ENCODE results near the gene GPC6.

DNA sequence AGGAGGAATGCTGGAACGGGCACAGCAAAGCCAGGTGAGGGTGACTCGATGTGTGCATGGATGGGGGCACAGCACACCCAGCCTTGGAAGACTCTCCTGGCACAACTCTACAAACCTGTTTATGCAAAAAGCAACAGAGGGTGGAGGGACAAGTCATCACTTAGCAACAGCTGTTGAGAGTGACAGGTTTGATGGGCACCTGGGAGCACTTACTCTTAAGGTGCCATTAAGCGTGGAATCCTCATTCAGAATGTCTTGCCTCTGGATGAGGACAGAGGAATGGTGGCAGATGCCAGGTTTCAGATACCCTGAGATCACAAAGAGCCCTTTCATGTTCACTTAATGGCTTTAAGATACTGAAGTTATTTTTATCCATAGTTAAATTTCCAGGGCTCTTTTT is 1155.9 kb downstream of the GPC6 start:
- TF ChIP-seq, protein P1, sequence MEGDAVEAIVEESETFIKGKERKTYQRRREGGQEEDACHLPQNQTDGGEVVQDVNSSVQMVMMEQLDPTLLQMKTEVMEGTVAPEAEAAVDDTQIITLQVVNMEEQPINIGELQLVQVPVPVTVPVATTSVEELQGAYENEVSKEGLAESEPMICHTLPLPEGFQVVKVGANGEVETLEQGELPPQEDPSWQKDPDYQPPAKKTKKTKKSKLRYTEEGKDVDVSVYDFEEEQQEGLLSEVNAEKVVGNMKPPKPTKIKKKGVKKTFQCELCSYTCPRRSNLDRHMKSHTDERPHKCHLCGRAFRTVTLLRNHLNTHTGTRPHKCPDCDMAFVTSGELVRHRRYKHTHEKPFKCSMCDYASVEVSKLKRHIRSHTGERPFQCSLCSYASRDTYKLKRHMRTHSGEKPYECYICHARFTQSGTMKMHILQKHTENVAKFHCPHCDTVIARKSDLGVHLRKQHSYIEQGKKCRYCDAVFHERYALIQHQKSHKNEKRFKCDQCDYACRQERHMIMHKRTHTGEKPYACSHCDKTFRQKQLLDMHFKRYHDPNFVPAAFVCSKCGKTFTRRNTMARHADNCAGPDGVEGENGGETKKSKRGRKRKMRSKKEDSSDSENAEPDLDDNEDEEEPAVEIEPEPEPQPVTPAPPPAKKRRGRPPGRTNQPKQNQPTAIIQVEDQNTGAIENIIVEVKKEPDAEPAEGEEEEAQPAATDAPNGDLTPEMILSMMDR (IDR thresholded peaks at IDR 0.05) = no peak
- no peak for TF ChIP-seq POLR2A (IDR thresholded peaks at IDR 0.05)
